Hematopoietic multipotent progenitor cell treated with erythropoietin and hydrocortisone succinate and interleukin-3 and kit ligand, for 6 days (in vitro differentiated cells): ENCODE results near the gene ACSM5.

Source experiments
- DNase-seq: peaks from one replicate; pipeline ENCODE4 v3.0.0-alpha.2; 2015

The ACSM5 gene

GRCh38 chr16:20409398-20410120 lies at the start of gene ACSM5:
ACSM5 (plus strand) TSS chr16:20409534; CDS start chr16:20411485, 1,951 bp downstream.
- no peak for DNase-seq

GRCh38 chr16:20359997-20360396 lies 49.3 kb upstream of the ACSM5 start:
- DNase-seq = peak; percentile 21

GRCh38 chr16:20363191-20363590 lies 46.1 kb upstream of the ACSM5 start:
- DNase-seq = no peak

GRCh38 chr16:20364051-20364450 lies 45.3 kb upstream of the ACSM5 start:
- no peak for DNase-seq

- no peak for DNase-seq
Measured at GRCh38 chr16:20369452-20370054, 39.8 kb upstream of the ACSM5 start.

- DNase-seq = no peak
Measured at GRCh38 chr16:20372701-20373100, 36.6 kb upstream of the ACSM5 start.

- no peak for DNase-seq
Measured at GRCh38 chr16:20377181-20377580, 32.2 kb upstream of the ACSM5 start.

- no peak for DNase-seq
Measured at GRCh38 chr16:20380782-20381181, 28.6 kb upstream of the ACSM5 start.

GRCh38 chr16:20382202-20382948 lies 27.0 kb upstream of the ACSM5 start:
- DNase-seq = no peak

- DNase-seq = peak; percentile 80
Measured at GRCh38 chr16:20383106-20384029, 26.0 kb upstream of the ACSM5 start.

- DNase-seq = peak; percentile 80
Measured at GRCh38 chr16:20385844-20386832, 23.2 kb upstream of the ACSM5 start.

- no peak for DNase-seq
Measured at GRCh38 chr16:20387978-20388377, 21.4 kb upstream of the ACSM5 start.

- DNase-seq = no peak
Measured at GRCh38 chr16:20388854-20389253, 20.5 kb upstream of the ACSM5 start.

- no peak for DNase-seq
Measured at GRCh38 chr16:20391045-20391444, 18.3 kb upstream of the ACSM5 start.

GRCh38 chr16:20393801-20394577 lies 15.3 kb upstream of the ACSM5 start:
- no peak for DNase-seq

GRCh38 chr16:20395946-20396345 lies 13.4 kb upstream of the ACSM5 start:
- no peak for DNase-seq

- DNase-seq = no peak
Measured at GRCh38 chr16:20396846-20397467, 12.4 kb upstream of the ACSM5 start.

GRCh38 chr16:20397468-20398074 lies 11.8 kb upstream of the ACSM5 start:
- no peak for DNase-seq

GRCh38 chr16:20398603-20399002 lies 10.7 kb upstream of the ACSM5 start:
- no peak for DNase-seq

- DNase-seq = no peak
Measured at GRCh38 chr16:20399185-20399584, 10.1 kb upstream of the ACSM5 start.
